H1 (cell line): Measurements from ENCODE around the gene STAT3. TPM values are rescaled to one million over a fixed set of nuclear protein-coding genes. Genes with fewer than 3 reads are reported as not detected.
"Not testable (repeated sequence)": the region's sequence is repeated elsewhere in the genome, so short reads cannot be mapped to it uniquely, and the experiment has no call there.

ENCODE experiments used
- CTCF ChIA-PET: fragments of 300-600 bp; sonication (Branson Sonifier 250); formaldehyde crosslinking; loops from one replicate; lab custom pipeline; 2021; ENCODE audit not compliant: partially characterized antibody; lab: Charles Lee
- POLR2A ChIA-PET: fragments of 300-600 bp; sonication (Branson Sonifier 250); formaldehyde crosslinking; loops from one replicate; lab custom pipeline; 2021; ENCODE audit warnings: inconsistent platforms; ENCODE audit not compliant: partially characterized antibody; lab: Charles Lee
- DNase-seq, 2 experiments: peaks; one replicate each; pipeline versions ENCODE4 v3.0.0 to v3.0.0-alpha.2; 2010 to 2022; ENCODE audit warnings: low spot score in 2 of 2, low read depth in 1 of 2, mixed read lengths in 1 of 2
- FAIRE-seq: peaks from 2 replicates; lab custom pipeline; 2011; peaks lifted over from hg19 to GRCh38; lab: Jason Lieb, UNC
- H2AFZ ChIP-seq: 2 replicates; pipeline ENCODE4 v1.8.1; 2012; ENCODE audit warnings: low read length, inconsistent platforms
- H2AK5ac ChIP-seq: 2 replicates; pipeline ENCODE4 v1.6.1; 2013; ENCODE audit warnings: low read depth, low read length
- H2BK120ac ChIP-seq: replicated peaks from 2 replicates; pipeline ENCODE3; 2013; ENCODE audit warnings: low read depth, low read length, inconsistent platforms
- H2BK12ac ChIP-seq: 2 replicates; pipeline ENCODE4 v1.6.1; 2013; ENCODE audit warnings: low read depth, low read length
- H2BK15ac ChIP-seq: 2 replicates; pipeline ENCODE4 v1.6.1; 2013; ENCODE audit warnings: low read length
- H2BK20ac ChIP-seq: 2 replicates; pipeline ENCODE4 v1.6.1; 2013; ENCODE audit warnings: low read length
- H2BK5ac ChIP-seq: 2 replicates; pipeline ENCODE4 v1.6.1; 2013; ENCODE audit warnings: low read depth, low read length
- H3K14ac ChIP-seq: 2 replicates; pipeline ENCODE4 v1.6.1; 2013; ENCODE audit warnings: inconsistent platforms; ENCODE audit not compliant: insufficient read length
- H3K18ac ChIP-seq: 2 replicates; pipeline ENCODE4 v1.6.1; 2013; ENCODE audit warnings: low read length; ENCODE audit errors: extremely low read depth
- H3K23ac ChIP-seq: 2 replicates; pipeline ENCODE4 v1.6.1; 2013; ENCODE audit warnings: inconsistent platforms; ENCODE audit not compliant: insufficient read length
- H3K23me2 ChIP-seq: 2 replicates; pipeline ENCODE4 v1.6.1; 2013; ENCODE audit warnings: low read depth, low read length
- H3K27ac ChIP-seq: 2 replicates; pipeline ENCODE4 v1.6.1; 2011; ENCODE audit warnings: low read depth, low read length, inconsistent platforms
- H3K27me3 ChIP-seq, 4 experiments: replicated peaks in 1 of 4; 1 replicate in 1 of 4; 2 replicates in 3 of 4; pipeline versions ENCODE4 v1.6.1 to v1.8.1; 2011 to 2013; ENCODE audit warnings: low read length in 3 of 4, mild to moderate bottlenecking in 3 of 4, inconsistent platforms in 2 of 4, mixed read lengths in 2 of 4, moderate library complexity in 1 of 4; ENCODE audit not compliant: control insufficient read depth in 3 of 4, insufficient read depth in 3 of 4; ENCODE audit errors: extremely low read depth in 1 of 4
- H3K36me3 ChIP-seq, 4 experiments: 2 replicates each; pipeline versions ENCODE4 v1.6.1 to v1.8.1; 2011 to 2013; ENCODE audit warnings: mild to moderate bottlenecking in 4 of 4, low read length in 3 of 4, moderate library complexity in 2 of 4, control low read depth in 1 of 4, inconsistent platforms in 1 of 4; ENCODE audit not compliant: insufficient read depth in 4 of 4, control insufficient read depth in 2 of 4
- H3K4ac ChIP-seq: replicated peaks from 2 replicates; pipeline ENCODE3; 2013; ENCODE audit warnings: low read length, low read depth, mixed read lengths, inconsistent platforms; ENCODE audit not compliant: insufficient read length
- H3K4me1 ChIP-seq, 4 experiments: replicated peaks in 1 of 4; 1 replicate in 1 of 4; 2 replicates in 3 of 4; pipeline versions ENCODE4 v1.6.1 to v1.8.1; 2011 to 2013; ENCODE audit warnings: low read length in 3 of 4, inconsistent platforms in 2 of 4, mixed read lengths in 1 of 4; ENCODE audit not compliant: insufficient read depth in 4 of 4, control insufficient read depth in 3 of 4
- H3K4me2 ChIP-seq, 2 experiments: 2 replicates each; pipeline versions ENCODE4 v1.6.1 to v1.8.1; 2011 to 2013; ENCODE audit warnings: low read depth in 2 of 2, low read length in 2 of 2, control low read depth in 1 of 2, inconsistent platforms in 1 of 2, mild to moderate bottlenecking in 1 of 2; ENCODE audit not compliant: insufficient read depth in 1 of 2
- H3K4me3 ChIP-seq, 4 experiments: fragments of 200-600, 300-600 bp in 1 of 4; sonication (generic), shearing (Covaris generic), sonication (Bioruptor Twin) in 1 of 4; 2 replicates each; pipeline versions ENCODE4 v1.5.1 to v1.8.1; 2011 to 2016; ENCODE audit warnings: low read length in 4 of 4, low read depth in 3 of 4, control low read depth in 2 of 4, inconsistent platforms in 2 of 4, mild to moderate bottlenecking in 2 of 4, mixed read lengths in 1 of 4, moderate library complexity in 1 of 4; ENCODE audit not compliant: insufficient read depth in 2 of 4; ENCODE audit errors: extremely low read depth in 1 of 4
- H3K56ac ChIP-seq: replicated peaks from 2 replicates; pipeline ENCODE3; 2013; ENCODE audit warnings: low read depth, mild to moderate bottlenecking, mixed read lengths, low read length, inconsistent platforms; ENCODE audit not compliant: insufficient read length
- H3K79me1 ChIP-seq: 2 replicates; pipeline ENCODE4 v1.6.1; 2013; ENCODE audit warnings: low read depth, low read length, control low read depth
- H3K79me2 ChIP-seq, 2 experiments: 2 replicates each; pipeline versions ENCODE4 v1.6.1 to v1.8.1; 2012 to 2013; ENCODE audit warnings: low read length in 2 of 2, mild to moderate bottlenecking in 2 of 2, inconsistent platforms in 1 of 2; ENCODE audit not compliant: insufficient read depth in 2 of 2, control insufficient read depth in 1 of 2
- H3K9ac ChIP-seq, 4 experiments: replicated peaks in 1 of 4; 1 replicate in 1 of 4; 2 replicates in 3 of 4; pipeline versions ENCODE4 v1.6.1 to v1.8.1; 2011 to 2013; ENCODE audit warnings: low read depth in 3 of 4, low read length in 3 of 4, control low read depth in 2 of 4, mild to moderate bottlenecking in 2 of 4, moderate library complexity in 2 of 4, inconsistent platforms in 1 of 4; ENCODE audit errors: extremely low read depth in 1 of 4
- H3K9me3 ChIP-seq, 2 experiments: 2 replicates each; pipeline versions ENCODE4 v1.6.1 to v1.8.1; 2012 to 2013; ENCODE audit warnings: mild to moderate bottlenecking in 2 of 2, moderate library complexity in 2 of 2, control low read depth in 1 of 2, inconsistent platforms in 1 of 2, low read depth in 1 of 2, low read length in 1 of 2, mixed read lengths in 1 of 2; ENCODE audit not compliant: insufficient read depth in 2 of 2
- H4K20me1 ChIP-seq, 2 experiments: replicated peaks in 1 of 2; 2 replicates each; pipeline versions ENCODE3 to v1.8.1; 2011 to 2013; ENCODE audit warnings: inconsistent platforms in 2 of 2, low read length in 2 of 2, mild to moderate bottlenecking in 1 of 2; ENCODE audit not compliant: insufficient read depth in 2 of 2, control insufficient read depth in 1 of 2
- H4K5ac ChIP-seq: 2 replicates; pipeline ENCODE4 v1.6.1; 2013; ENCODE audit warnings: low read length, low read depth, mixed read lengths, inconsistent platforms; ENCODE audit not compliant: insufficient read length
- H4K8ac ChIP-seq: 2 replicates; pipeline ENCODE4 v1.8.0; 2013; ENCODE audit warnings: mild to moderate bottlenecking, moderate library complexity, low read length, inconsistent platforms; ENCODE audit not compliant: insufficient read depth; ENCODE audit errors: extremely low read depth
- H4K91ac ChIP-seq: replicated peaks from 2 replicates; pipeline ENCODE3; 2013; ENCODE audit warnings: low read length, mixed read lengths, inconsistent platforms; ENCODE audit not compliant: insufficient read length
- WGBS, 2 experiments: shearing (Covaris generic) in 1 of 2; methylation state at CpG; one replicate each; pipeline versions ENCODE4 v1.1.6 to v1.1.7; 2013 to 2015; ENCODE audit warnings: low lambda C conversion rate in 2 of 2, mixed read lengths in 2 of 2, inconsistent platforms in 1 of 2, low coverage in 1 of 2, missing lambda C conversion rate in 1 of 2; ENCODE audit not compliant: insufficient replicate concordance in 2 of 2, insufficient coverage in 1 of 2, insufficient read length in 1 of 2; ENCODE audit errors: extremely low coverage in 1 of 2, missing lambda C conversion rate in 1 of 2; 5-methylcytosine and 5-hydroxymethylcytosine counted together
- polyA plus RNA-seq, 7 experiments: library from polyadenylated mRNA; depleted of rRNA in 3 of 7; stranded (reverse) in 5 of 7; unstranded in 2 of 7; fragments of >200 nt in 5 of 7; fragments of 200-250 nt in 2 of 7; gene quantifications; 1 replicate in 5 of 7; 2 replicates in 1 of 7; 4 replicates in 1 of 7; pipeline versions ENCODE4 v1.2.1 to v1.2.3, GENCODE V29; 2011 to 2013; ENCODE audit warnings: missing spikeins in 2 of 7, mixed read lengths in 2 of 7
- total RNA-seq: library from RNA; stranded (reverse); fragmentation: NEBNext Ultra II Directional; extraction: Animal tissue kit (Norgen Biotek cat#: 25700); gene quantifications from 2 replicates; pipeline ENCODE4 v1.2.1, GENCODE V29; 2021

Gene STAT3
- total and polyA plus RNA-seq, 2 of the 8 experiments (the other 6 are each of a cell fraction or from before 2014, with no cell fraction given) = 38.4 to 94.1 TPM

DNA sequence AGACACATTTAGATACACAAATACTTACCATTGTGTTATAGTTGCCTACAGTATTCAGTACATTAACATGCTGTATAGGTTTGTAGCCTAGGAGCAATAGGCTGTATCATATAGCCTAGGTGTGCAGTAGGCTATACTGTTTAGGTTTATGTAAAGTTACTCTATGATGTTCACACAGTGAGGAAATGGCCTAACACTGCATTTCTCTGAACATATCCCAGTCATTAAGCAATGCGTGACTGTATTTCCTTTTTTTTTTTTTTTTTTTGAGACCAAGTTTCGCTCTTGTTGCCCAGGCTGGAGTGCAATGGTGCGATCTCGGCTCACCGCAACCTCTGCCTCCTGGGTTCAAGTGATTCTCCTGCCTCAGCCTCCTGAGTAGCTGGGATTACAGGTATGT lies 29.7 kb upstream of the STAT3 start:
- H2BK20ac ChIP-seq, H3K14ac ChIP-seq, H4K20me1 ChIP-seq, H2AK5ac ChIP-seq, DNase-seq, H3K9me3 ChIP-seq, H4K91ac ChIP-seq, H3K36me3 ChIP-seq, H3K4me3 ChIP-seq, H4K8ac ChIP-seq, H2BK120ac ChIP-seq, H3K9ac ChIP-seq, H3K18ac ChIP-seq, H2AFZ ChIP-seq, H3K4me2 ChIP-seq, FAIRE-seq, H3K27ac ChIP-seq, H2BK15ac ChIP-seq, H3K4ac ChIP-seq, H4K5ac ChIP-seq, H2BK5ac ChIP-seq, H2BK12ac ChIP-seq, H3K56ac ChIP-seq, H3K23ac ChIP-seq: not testable (repeated sequence)
- ChIA-PET POLR2A (interaction anchor here (0.7 to 1.4 kb wide), 2 partner anchors 11 to 24 kb away, joined by 3 read pairs; no protein-coding TSS in a partner anchor), CTCF (interaction anchor here (23.6 kb wide), 1 partner anchor 99 kb away, joined by 542 read pairs; no protein-coding TSS in a partner anchor)
- Histone ChIP-seq H3K4me1 (peaks cover 0 to 26% (median 14%) of the 10 kb centered on the region in 4 experiments; a peak in 4 of 7 replicates), H3K23me2 (peaks cover 13% of the 10 kb centered on the region), H3K79me1 (peaks cover 12% of the 10 kb centered on the region), H3K79me2 (peaks cover 0 to 19% of the 10 kb centered on the region in 2 experiments; a peak in 2 of 4 replicates), H3K27me3 (peaks cover 0 to 13% (median 10%) of the 10 kb centered on the region in 4 experiments; a peak in 6 of 7 replicates)
- 100% methylated on average over 1 of the region's 5 CpGs; no CpG with 5 or more reads in 1 of the 2 experiments for WGBS, 2 experiments
